GM12872 (cell line): ENCODE results near the gene PPOX.
A peak's percentile ranks its signal among the peaks of the same experiment; 100 is the strongest.

Experiments used
- TF ChIP-seq, protein P1 (sequence below): IDR thresholded peaks from 3 replicates; pipeline ENCODE4 v1.5.1; 2011; ENCODE audit warnings: low read depth, mild to moderate bottlenecking, low read length, moderate library complexity; ENCODE audit not compliant: insufficient read depth

Gene PPOX

GRCh38 chr1:161162806-161163205, 3.4 kb upstream of the PPOX start:
- TF ChIP-seq, protein P1, sequence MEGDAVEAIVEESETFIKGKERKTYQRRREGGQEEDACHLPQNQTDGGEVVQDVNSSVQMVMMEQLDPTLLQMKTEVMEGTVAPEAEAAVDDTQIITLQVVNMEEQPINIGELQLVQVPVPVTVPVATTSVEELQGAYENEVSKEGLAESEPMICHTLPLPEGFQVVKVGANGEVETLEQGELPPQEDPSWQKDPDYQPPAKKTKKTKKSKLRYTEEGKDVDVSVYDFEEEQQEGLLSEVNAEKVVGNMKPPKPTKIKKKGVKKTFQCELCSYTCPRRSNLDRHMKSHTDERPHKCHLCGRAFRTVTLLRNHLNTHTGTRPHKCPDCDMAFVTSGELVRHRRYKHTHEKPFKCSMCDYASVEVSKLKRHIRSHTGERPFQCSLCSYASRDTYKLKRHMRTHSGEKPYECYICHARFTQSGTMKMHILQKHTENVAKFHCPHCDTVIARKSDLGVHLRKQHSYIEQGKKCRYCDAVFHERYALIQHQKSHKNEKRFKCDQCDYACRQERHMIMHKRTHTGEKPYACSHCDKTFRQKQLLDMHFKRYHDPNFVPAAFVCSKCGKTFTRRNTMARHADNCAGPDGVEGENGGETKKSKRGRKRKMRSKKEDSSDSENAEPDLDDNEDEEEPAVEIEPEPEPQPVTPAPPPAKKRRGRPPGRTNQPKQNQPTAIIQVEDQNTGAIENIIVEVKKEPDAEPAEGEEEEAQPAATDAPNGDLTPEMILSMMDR, result no peak

DNA sequence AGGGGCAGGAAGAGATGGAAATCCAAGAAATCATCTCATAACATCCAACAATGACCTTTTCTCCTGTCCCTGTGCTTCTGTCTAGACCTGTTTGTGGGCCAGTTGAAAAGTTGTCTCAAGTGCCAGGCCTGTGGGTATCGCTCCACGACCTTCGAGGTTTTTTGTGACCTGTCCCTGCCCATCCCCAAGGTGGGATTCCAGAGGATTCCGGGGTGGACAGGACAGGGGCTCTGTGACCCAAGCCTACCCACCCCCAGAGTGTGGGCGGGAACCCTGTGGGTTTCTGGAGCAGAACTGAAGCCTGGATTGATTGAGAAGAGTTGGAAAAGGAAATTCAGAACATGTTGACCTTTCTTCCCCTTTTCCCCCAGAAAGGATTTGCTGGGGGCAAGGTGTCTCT, 2.4 kb upstream of the PPOX start:
- TF ChIP-seq, protein P1, result no peak

DNA sequence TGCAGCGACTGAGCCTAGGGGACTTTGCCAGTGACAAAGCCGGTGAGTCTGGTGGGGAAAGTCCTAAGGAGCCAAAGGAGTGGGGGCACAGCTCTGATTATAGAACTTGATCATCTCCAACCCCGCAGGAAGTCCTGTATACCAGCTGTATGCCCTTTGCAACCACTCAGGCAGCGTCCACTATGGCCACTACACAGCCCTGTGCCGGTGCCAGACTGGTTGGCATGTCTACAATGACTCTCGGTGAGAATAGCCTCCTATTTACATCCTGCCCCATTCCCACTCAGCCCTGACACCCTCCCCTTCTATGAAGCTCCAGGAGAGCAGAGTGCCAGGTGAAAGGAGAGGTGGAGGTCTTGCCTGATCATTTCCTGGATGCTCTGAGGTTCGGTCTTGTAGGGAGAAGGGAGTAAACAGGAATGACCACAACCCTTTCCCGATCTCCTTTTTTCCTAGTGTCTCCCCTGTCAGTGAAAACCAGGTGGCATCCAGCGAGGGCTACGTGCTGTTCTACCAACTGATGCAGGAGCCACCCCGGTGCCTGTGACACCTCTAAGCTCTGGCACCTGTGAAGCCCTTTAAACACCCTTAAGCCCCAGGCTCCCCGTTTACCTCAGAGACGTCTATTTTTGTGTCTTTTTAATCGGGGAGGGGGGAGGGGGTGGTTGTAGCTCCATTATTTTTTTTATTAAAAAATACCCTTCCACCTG, 1.2 kb upstream of the PPOX start:
- TF ChIP-seq, protein P1, result no peak

GRCh38 chr1:161166669-161167548, 683 bp downstream of the PPOX start:
- TF ChIP-seq, protein P1, result no peak

GRCh38 chr1:161168906-161169305, 2.7 kb downstream of the PPOX start:
- TF ChIP-seq, protein P1, result no peak

- TF ChIP-seq, protein P1, result 0 out of 3 replicates have a peak, but pooled peaks have one; percentile 6
Measured at GRCh38 chr1:161171191-161171590, 5.0 kb downstream of the PPOX start.

- TF ChIP-seq, protein P1, result no peak
Measured at GRCh38 chr1:161171696-161172095, 5.5 kb downstream of the PPOX start.
